ENCODE results near the gene ZMYM4. TPM values are rescaled to one million over a fixed set of nuclear protein-coding genes. Genes with fewer than 3 reads are reported as not detected.

The ZMYM4 gene
- polyA plus RNA-seq, 1 of the 3 experiments (the other 2 are of a cell fraction) = 12.2 TPM

DNA sequence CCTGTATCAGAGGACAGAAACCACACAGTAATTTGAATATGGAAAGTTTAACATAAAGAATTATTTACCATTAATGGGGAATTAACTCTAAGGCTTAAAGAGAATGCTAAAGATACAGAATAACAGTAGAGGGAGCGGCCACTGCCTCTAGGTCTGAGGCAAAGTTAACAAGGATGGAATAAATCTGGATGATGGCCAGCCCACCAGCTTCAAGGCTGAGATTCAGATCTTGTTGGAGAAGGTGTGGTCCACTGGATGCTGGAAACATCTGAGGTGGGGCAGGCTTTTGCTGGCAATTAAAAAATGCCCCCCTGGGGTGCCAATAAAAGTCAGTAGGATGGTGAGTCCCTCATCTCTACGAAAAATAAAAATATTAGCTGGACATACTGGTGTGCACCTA, 29.4 kb downstream of the ZMYM4 start:
- Histone ChIP-seq H3K4me2 (no peak overlapping the region), H4K20me1 (ENCODE audit: insufficient read depth) (peaks cover 12% of the 10 kb centered on the region; the same call in 1 of the 2 replicates), H3K9me3 (no peaks in the 10 kb centered on the region), H3K79me2 (ENCODE audit: insufficient read depth) (peaks cover 89% of the 10 kb centered on the region), H2AFZ (ENCODE audit: low read depth) (no peak overlapping the region), H3K36me3 (replicated peaks in 1 of 2; ENCODE audit: control insufficient read depth in 1 of 2, insufficient read depth in 2 of 2, low read length in 1 of 2) (peaks cover 13 to 31% of the 10 kb centered on the region in 2 experiments), H3F3A (replicated peaks; ENCODE audit: insufficient read depth) (peaks cover 6% of the 10 kb centered on the region), H3K27ac (ENCODE audit: low read depth in 2 of 2, low read length in 1 of 2) (no peak overlapping the region), H3K4me3 (ENCODE audit: low read depth in 2 of 2, low read length in 1 of 2) (no peak overlapping the region), H3K9me2 (no peaks in the 10 kb centered on the region), H3K4me1 (ENCODE audit: control insufficient read depth in 1 of 2, insufficient read depth in 2 of 2, low read depth in 1 of 2, low read length in 1 of 2) (no peaks in the 10 kb centered on the region), H3K9ac (no peak overlapping the region), H3K27me3 (ENCODE audit: insufficient read depth) (no peaks in the 10 kb centered on the region)
- no peak for DNase-seq
- ChIA-PET POLR2A (no interaction called here), CTCF (interaction anchor here (0.8 to 2.1 kb wide), 5 partner anchors 8 to 96 kb away, joined by 3 to 7 read pairs (median 5); no protein-coding TSS in a partner anchor)
- no peak for TF ChIP-seq RXRA (IDR thresholded peaks at IDR 0.05; ENCODE audit: borderline replicate concordance, low read depth)
- TF ChIP-seq SIN3A (IDR thresholded peaks at IDR 0.05; ENCODE audit: borderline replicate concordance, low read depth, low read length) = no peak
- no peak for TF ChIP-seq RFX5 (IDR thresholded peaks at IDR 0.05; ENCODE audit: low read length)
- TF ChIP-seq RAD21 (IDR thresholded peaks at IDR 0.05; ENCODE audit: low read length) = no peak
- no peak for TF ChIP-seq NRF1 (IDR thresholded peaks at IDR 0.05; ENCODE audit: low read depth, low read length)
- TF ChIP-seq NFIC (IDR thresholded peaks at IDR 0.05; ENCODE audit: borderline replicate concordance) = no peak
- no peak for TF ChIP-seq SMC3 (IDR thresholded peaks at IDR 0.05; ENCODE audit: low read depth, low read length)
- no peak for TF ChIP-seq MEF2A (IDR thresholded peaks at IDR 0.05; ENCODE audit: borderline replicate concordance, low read depth)
- TF ChIP-seq MXI1 (IDR thresholded peaks at IDR 0.05; ENCODE audit: low read depth, low read length) = no peak
- TF ChIP-seq JUND (IDR thresholded peaks at IDR 0.05) = no peak
- no peak for TF ChIP-seq ZBTB33 (IDR thresholded peaks at IDR 0.05; ENCODE audit: borderline replicate concordance, low read depth)
- TF ChIP-seq YY1 (IDR thresholded peaks at IDR 0.05; ENCODE audit: low read depth) = no peak
- no peak for TF ChIP-seq GATA2 (CRISPR knock-in tag; IDR thresholded peaks at IDR 0.05)
- TF ChIP-seq CHD2 (IDR thresholded peaks at IDR 0.05; ENCODE audit: low read length, partially characterized antibody) = no peak
- TF ChIP-seq TCF12 (IDR thresholded peaks at IDR 0.05) = no peak
- TF ChIP-seq, protein P1, sequence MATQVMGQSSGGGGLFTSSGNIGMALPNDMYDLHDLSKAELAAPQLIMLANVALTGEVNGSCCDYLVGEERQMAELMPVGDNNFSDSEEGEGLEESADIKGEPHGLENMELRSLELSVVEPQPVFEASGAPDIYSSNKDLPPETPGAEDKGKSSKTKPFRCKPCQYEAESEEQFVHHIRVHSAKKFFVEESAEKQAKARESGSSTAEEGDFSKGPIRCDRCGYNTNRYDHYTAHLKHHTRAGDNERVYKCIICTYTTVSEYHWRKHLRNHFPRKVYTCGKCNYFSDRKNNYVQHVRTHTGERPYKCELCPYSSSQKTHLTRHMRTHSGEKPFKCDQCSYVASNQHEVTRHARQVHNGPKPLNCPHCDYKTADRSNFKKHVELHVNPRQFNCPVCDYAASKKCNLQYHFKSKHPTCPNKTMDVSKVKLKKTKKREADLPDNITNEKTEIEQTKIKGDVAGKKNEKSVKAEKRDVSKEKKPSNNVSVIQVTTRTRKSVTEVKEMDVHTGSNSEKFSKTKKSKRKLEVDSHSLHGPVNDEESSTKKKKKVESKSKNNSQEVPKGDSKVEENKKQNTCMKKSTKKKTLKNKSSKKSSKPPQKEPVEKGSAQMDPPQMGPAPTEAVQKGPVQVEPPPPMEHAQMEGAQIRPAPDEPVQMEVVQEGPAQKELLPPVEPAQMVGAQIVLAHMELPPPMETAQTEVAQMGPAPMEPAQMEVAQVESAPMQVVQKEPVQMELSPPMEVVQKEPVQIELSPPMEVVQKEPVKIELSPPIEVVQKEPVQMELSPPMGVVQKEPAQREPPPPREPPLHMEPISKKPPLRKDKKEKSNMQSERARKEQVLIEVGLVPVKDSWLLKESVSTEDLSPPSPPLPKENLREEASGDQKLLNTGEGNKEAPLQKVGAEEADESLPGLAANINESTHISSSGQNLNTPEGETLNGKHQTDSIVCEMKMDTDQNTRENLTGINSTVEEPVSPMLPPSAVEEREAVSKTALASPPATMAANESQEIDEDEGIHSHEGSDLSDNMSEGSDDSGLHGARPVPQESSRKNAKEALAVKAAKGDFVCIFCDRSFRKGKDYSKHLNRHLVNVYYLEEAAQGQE (IDR thresholded peaks at IDR 0.05; ENCODE audit: low read depth, low read length) = no peak
- no peak for TF ChIP-seq RCOR1 (IDR thresholded peaks at IDR 0.05; ENCODE audit: low read length)
- WGBS (ENCODE audit: low lambda C conversion rate) = 93% methylated on average over 2 of the region's 2 CpGs
